HG02884 (cell line): ENCODE results near the gene ZFYVE28.
"Not testable (repeated sequence)": the region's sequence is repeated elsewhere in the genome, so short reads cannot be mapped to it uniquely, and the experiment has no call there.

ENCODE experiments used
- ATAC-seq: cut with Tn5 transposase; IDR thresholded peaks from one replicate; pipeline ENCODE4 v1.9.1; 2021; ENCODE audit warnings: mild to moderate bottlenecking, moderate library complexity; ENCODE audit not compliant: unreplicated experiment

ZFYVE28 gene

GRCh38 chr4:2275546-2276251 lies 142.7 kb downstream of the ZFYVE28 start:
- no peak for ATAC-seq

GRCh38 chr4:2275044-2275397 lies 143.4 kb downstream of the ZFYVE28 start:
- not testable (repeated sequence) for ATAC-seq

GRCh38 chr4:2274320-2275043 lies 144.0 kb downstream of the ZFYVE28 start:
- ATAC-seq = no peak

GRCh38 chr4:2273657-2274319 lies 144.7 kb downstream of the ZFYVE28 start:
- no peak for ATAC-seq

GRCh38 chr4:2273221-2273620 lies 145.2 kb downstream of the ZFYVE28 start:
- no peak for ATAC-seq

GRCh38 chr4:2272828-2273120 lies 145.7 kb downstream of the ZFYVE28 start:
- ATAC-seq = no peak

GRCh38 chr4:2272026-2272827 lies 146.2 kb downstream of the ZFYVE28 start:
- no peak for ATAC-seq

- ATAC-seq = no peak
Measured at GRCh38 chr4:2271279-2272025, 147.0 kb downstream of the ZFYVE28 start.

- ATAC-seq = no peak
Measured at GRCh38 chr4:2270341-2271165, 147.9 kb downstream of the ZFYVE28 start.

- no peak for ATAC-seq
Measured at GRCh38 chr4:2269618-2270163, 148.8 kb downstream of the ZFYVE28 start.

GRCh38 chr4:2269206-2269531 lies 149.3 kb downstream of the ZFYVE28 start:
- ATAC-seq = no peak

GRCh38 chr4:2268357-2269205 lies 149.9 kb downstream of the ZFYVE28 start:
- ATAC-seq = no peak

- ATAC-seq = no peak
Measured at GRCh38 chr4:2267841-2268240, 150.6 kb downstream of the ZFYVE28 start.

- no peak for ATAC-seq
Measured at GRCh38 chr4:2267320-2267811, 151.1 kb downstream of the ZFYVE28 start.

GRCh38 chr4:2266821-2267220 lies 151.6 kb downstream of the ZFYVE28 start:
- no peak for ATAC-seq

GRCh38 chr4:2266181-2266580 lies 152.3 kb downstream of the ZFYVE28 start:
- ATAC-seq = no peak

GRCh38 chr4:2265113-2266110 lies 153.0 kb downstream of the ZFYVE28 start:
- no peak for ATAC-seq
